K562 (cell line): ENCODE results near the gene LCLAT1. TPM values are rescaled to one million over a fixed set of nuclear protein-coding genes. Genes with fewer than 3 reads are reported as not detected.
A peak's percentile ranks its signal among the peaks of the same experiment; 100 is the strongest.

Experiments used
- CBX8 ChIP-seq: fragments of 200-600 bp; sonication (generic); IDR thresholded peaks from 2 replicates; pipeline ENCODE4 v1.6.1; 2012; ENCODE audit warnings: borderline replicate concordance, mixed run types, low read depth, mild to moderate bottlenecking, moderate library complexity, mixed read lengths, low read length, control low read depth, inconsistent platforms; ENCODE audit not compliant: poor library complexity, severe bottlenecking; ENCODE audit errors: extremely low read depth
- EWSR1 ChIP-seq: fragments of 450-650 bp; IDR thresholded peaks from 2 replicates; pipeline ENCODE4 v1.6.1; 2018; ENCODE audit warnings: borderline replicate concordance, mild to moderate bottlenecking, low read depth, moderate library complexity; ENCODE audit not compliant: partially characterized antibody
- RBM39 ChIP-seq: fragments of 200-400 bp; formaldehyde crosslinking; optimal IDR thresholded peaks from 2 replicates; pipeline ENCODE3; 2018; ENCODE audit warnings: low read depth, low read length
- TAF15 ChIP-seq: fragments of 200-400 bp; formaldehyde crosslinking; IDR thresholded peaks from 2 replicates; pipeline ENCODE4 v1.6.1; 2017; ENCODE audit warnings: mild to moderate bottlenecking, low read depth, low read length, moderate library complexity
- U2AF2 ChIP-seq: fragments of 200-400 bp; formaldehyde crosslinking; optimal IDR thresholded peaks from 2 replicates; pipeline ENCODE3; 2017; ENCODE audit warnings: low read depth, mild to moderate bottlenecking, low read length
- polyA plus RNA-seq, 8 experiments: library from polyadenylated mRNA; depleted of rRNA in 4 of 8; stranded (reverse) in 5 of 8; unstranded in 3 of 8; fragments of >200 nt; fragmentation: Nextera tagmentation in 2 of 8; fragmentation: Illumina TruSeq in 1 of 8; extraction: Ambion mirVana in 2 of 8; extraction: Trizol in 1 of 8; gene quantifications; 2 replicates each; pipeline versions ENCODE4 v1.2.1 to v1.2.3, GENCODE V29; 2011 to 2014; ENCODE audit warnings: inconsistent platforms in 1 of 8, missing spikeins in 1 of 8
- total RNA-seq, 7 experiments: library from RNA; depleted of rRNA in 6 of 7; stranded (reverse); fragments of >200 nt in 6 of 7; fragmentation: Illumina TruSeq in 2 of 7; extraction: Trizol in 2 of 7; gene quantifications; 2 replicates each; pipeline versions ENCODE4 v1.2.1 to v1.2.3, GENCODE V29; 2011 to 2021; ENCODE audit warnings: low replicate concordance in 1 of 7
- TF ChIP-seq, protein P1 (sequence below): fragments of 450-650 bp; IDR thresholded peaks from 2 replicates; pipeline ENCODE4 v1.6.1; 2016; ENCODE audit warnings: mild to moderate bottlenecking, moderate library complexity
- TF ChIP-seq, protein P2 (sequence below): IDR thresholded peaks from 2 replicates; pipeline ENCODE4 v1.6.1; 2016; ENCODE audit warnings: missing genetic modification characterization, missing compliant biosample characterization
- TF ChIP-seq, protein P3 (sequence below), 2 experiments: fragments of 450-650 bp; IDR thresholded peaks; 2 replicates each; pipeline ENCODE4 v1.6.1; 2016
- TF ChIP-seq, protein P4 (sequence below): sonication (generic); formaldehyde crosslinking; IDR thresholded peaks from 2 replicates; pipeline ENCODE4 v1.8.1; 2023; ENCODE audit warnings: mild to moderate bottlenecking, missing genetic modification reagents

The LCLAT1 gene
- total and polyA plus RNA-seq, 9 of the 15 experiments (the other 6 are each of a cell fraction or from before 2014, with no cell fraction given), result 8.9 to 63.3 (median 25.4) TPM

DNA sequence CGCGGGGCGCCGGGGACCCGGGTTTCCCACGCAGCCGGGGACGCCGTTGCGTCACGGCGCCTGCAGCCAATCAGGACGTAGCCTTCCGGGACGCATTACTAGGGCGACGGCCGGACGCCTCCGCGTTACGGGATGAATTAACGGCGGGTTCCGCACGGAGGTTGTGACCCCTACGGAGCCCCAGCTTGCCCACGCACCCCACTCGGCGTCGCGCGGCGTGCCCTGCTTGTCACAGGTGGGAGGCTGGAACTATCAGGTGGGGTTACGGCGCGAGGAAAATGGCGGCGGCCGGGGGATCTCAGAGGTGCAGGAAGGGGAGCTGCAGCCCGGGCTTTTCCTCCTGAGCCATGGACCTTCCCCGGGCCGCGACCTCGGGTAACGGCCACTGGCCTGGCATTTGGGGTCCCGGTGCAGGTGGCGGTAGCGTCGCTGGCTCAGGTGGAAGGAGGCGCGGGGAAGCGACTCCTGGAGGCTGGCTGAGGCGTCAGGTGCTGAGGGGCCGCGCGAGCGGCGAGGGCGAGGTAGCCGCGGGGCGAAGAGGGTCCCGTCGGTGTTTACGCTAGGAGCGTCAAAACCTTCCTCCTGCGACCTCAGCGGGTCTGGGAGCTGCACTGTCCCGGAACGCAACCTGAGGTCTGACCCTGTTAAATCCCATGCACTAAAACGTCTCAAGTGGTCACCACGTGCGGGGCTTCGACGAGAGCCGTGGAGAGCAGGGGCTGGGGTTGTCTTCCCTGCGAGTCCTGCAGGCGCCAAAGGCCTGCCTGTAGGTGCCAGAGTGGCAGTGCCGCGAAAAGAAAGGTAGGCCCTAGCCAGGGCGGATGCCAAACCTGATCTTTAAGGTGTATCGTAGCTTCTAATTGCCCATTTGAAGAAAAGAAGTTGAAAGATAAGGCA is at the start of gene LCLAT1 (continued):
- TF ChIP-seq, protein P1, sequence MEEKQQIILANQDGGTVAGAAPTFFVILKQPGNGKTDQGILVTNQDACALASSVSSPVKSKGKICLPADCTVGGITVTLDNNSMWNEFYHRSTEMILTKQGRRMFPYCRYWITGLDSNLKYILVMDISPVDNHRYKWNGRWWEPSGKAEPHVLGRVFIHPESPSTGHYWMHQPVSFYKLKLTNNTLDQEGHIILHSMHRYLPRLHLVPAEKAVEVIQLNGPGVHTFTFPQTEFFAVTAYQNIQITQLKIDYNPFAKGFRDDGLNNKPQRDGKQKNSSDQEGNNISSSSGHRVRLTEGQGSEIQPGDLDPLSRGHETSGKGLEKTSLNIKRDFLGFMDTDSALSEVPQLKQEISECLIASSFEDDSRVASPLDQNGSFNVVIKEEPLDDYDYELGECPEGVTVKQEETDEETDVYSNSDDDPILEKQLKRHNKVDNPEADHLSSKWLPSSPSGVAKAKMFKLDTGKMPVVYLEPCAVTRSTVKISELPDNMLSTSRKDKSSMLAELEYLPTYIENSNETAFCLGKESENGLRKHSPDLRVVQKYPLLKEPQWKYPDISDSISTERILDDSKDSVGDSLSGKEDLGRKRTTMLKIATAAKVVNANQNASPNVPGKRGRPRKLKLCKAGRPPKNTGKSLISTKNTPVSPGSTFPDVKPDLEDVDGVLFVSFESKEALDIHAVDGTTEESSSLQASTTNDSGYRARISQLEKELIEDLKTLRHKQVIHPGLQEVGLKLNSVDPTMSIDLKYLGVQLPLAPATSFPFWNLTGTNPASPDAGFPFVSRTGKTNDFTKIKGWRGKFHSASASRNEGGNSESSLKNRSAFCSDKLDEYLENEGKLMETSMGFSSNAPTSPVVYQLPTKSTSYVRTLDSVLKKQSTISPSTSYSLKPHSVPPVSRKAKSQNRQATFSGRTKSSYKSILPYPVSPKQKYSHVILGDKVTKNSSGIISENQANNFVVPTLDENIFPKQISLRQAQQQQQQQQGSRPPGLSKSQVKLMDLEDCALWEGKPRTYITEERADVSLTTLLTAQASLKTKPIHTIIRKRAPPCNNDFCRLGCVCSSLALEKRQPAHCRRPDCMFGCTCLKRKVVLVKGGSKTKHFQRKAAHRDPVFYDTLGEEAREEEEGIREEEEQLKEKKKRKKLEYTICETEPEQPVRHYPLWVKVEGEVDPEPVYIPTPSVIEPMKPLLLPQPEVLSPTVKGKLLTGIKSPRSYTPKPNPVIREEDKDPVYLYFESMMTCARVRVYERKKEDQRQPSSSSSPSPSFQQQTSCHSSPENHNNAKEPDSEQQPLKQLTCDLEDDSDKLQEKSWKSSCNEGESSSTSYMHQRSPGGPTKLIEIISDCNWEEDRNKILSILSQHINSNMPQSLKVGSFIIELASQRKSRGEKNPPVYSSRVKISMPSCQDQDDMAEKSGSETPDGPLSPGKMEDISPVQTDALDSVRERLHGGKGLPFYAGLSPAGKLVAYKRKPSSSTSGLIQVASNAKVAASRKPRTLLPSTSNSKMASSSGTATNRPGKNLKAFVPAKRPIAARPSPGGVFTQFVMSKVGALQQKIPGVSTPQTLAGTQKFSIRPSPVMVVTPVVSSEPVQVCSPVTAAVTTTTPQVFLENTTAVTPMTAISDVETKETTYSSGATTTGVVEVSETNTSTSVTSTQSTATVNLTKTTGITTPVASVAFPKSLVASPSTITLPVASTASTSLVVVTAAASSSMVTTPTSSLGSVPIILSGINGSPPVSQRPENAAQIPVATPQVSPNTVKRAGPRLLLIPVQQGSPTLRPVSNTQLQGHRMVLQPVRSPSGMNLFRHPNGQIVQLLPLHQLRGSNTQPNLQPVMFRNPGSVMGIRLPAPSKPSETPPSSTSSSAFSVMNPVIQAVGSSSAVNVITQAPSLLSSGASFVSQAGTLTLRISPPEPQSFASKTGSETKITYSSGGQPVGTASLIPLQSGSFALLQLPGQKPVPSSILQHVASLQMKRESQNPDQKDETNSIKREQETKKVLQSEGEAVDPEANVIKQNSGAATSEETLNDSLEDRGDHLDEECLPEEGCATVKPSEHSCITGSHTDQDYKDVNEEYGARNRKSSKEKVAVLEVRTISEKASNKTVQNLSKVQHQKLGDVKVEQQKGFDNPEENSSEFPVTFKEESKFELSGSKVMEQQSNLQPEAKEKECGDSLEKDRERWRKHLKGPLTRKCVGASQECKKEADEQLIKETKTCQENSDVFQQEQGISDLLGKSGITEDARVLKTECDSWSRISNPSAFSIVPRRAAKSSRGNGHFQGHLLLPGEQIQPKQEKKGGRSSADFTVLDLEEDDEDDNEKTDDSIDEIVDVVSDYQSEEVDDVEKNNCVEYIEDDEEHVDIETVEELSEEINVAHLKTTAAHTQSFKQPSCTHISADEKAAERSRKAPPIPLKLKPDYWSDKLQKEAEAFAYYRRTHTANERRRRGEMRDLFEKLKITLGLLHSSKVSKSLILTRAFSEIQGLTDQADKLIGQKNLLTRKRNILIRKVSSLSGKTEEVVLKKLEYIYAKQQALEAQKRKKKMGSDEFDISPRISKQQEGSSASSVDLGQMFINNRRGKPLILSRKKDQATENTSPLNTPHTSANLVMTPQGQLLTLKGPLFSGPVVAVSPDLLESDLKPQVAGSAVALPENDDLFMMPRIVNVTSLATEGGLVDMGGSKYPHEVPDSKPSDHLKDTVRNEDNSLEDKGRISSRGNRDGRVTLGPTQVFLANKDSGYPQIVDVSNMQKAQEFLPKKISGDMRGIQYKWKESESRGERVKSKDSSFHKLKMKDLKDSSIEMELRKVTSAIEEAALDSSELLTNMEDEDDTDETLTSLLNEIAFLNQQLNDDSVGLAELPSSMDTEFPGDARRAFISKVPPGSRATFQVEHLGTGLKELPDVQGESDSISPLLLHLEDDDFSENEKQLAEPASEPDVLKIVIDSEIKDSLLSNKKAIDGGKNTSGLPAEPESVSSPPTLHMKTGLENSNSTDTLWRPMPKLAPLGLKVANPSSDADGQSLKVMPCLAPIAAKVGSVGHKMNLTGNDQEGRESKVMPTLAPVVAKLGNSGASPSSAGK, result peak; percentile 100
- TF ChIP-seq, protein P2, sequence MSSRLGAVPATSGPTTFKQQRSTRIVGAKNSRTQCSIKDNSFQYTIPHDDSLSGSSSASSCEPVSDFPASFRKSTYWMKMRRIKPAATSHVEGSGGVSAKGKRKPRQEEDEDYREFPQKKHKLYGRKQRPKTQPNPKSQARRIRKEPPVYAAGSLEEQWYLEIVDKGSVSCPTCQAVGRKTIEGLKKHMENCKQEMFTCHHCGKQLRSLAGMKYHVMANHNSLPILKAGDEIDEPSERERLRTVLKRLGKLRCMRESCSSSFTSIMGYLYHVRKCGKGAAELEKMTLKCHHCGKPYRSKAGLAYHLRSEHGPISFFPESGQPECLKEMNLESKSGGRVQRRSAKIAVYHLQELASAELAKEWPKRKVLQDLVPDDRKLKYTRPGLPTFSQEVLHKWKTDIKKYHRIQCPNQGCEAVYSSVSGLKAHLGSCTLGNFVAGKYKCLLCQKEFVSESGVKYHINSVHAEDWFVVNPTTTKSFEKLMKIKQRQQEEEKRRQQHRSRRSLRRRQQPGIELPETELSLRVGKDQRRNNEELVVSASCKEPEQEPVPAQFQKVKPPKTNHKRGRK (tag), result no peak
- no peak for TF ChIP-seq TAF15
- TF ChIP-seq, protein P3, sequence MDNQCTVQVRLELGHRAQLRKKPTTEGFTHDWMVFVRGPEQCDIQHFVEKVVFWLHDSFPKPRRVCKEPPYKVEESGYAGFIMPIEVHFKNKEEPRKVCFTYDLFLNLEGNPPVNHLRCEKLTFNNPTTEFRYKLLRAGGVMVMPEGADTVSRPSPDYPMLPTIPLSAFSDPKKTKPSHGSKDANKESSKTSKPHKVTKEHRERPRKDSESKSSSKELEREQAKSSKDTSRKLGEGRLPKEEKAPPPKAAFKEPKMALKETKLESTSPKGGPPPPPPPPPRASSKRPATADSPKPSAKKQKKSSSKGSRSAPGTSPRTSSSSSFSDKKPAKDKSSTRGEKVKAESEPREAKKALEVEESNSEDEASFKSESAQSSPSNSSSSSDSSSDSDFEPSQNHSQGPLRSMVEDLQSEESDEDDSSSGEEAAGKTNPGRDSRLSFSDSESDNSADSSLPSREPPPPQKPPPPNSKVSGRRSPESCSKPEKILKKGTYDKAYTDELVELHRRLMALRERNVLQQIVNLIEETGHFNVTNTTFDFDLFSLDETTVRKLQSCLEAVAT (IDR thresholded peaks at IDR 0.05), result peak in 1 of 2 experiments; percentile 65; a peak in 1 of 4 replicates
- no peak for TF ChIP-seq U2AF2
- no peak for TF ChIP-seq RBM39
- no peak for TF ChIP-seq CBX8
- no peak for TF ChIP-seq EWSR1
- TF ChIP-seq, protein P4, sequence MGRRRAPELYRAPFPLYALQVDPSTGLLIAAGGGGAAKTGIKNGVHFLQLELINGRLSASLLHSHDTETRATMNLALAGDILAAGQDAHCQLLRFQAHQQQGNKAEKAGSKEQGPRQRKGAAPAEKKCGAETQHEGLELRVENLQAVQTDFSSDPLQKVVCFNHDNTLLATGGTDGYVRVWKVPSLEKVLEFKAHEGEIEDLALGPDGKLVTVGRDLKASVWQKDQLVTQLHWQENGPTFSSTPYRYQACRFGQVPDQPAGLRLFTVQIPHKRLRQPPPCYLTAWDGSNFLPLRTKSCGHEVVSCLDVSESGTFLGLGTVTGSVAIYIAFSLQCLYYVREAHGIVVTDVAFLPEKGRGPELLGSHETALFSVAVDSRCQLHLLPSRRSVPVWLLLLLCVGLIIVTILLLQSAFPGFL, result peak; percentile 44; the same call in 1 of the 2 replicates
